HG02571 (cell line): Measurements from ENCODE around the gene FAXDC2.
"Not testable (repeated sequence)": the region's sequence is repeated elsewhere in the genome, so short reads cannot be mapped to it uniquely, and the experiment has no call there.

Source experiments
- ATAC-seq: cut with Tn5 transposase; IDR thresholded peaks from one replicate; pipeline ENCODE4 v1.9.1; 2021; ENCODE audit warnings: mild to moderate bottlenecking, moderate library complexity; ENCODE audit not compliant: unreplicated experiment

The FAXDC2 gene

DNA sequence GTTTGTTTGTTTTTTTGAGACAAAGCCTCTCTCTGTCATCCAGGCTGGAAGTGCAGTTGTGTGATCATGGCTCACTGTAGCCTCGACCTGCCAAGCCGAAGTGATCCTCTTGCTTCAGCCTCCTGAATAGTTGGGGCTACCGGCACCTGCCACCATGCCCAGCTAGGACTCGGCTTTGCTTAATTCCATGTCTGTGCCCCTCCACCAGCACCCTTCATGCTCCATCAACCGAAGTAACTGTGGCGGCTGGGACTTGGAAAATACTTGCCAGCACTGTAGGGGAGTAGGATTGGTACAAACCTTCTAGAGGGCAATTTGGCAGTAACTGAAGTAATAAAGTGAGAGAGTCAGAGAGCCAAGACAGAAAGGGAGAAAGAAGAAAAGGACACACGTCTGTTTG, 19.0 kb downstream of the FAXDC2 start:
- ATAC-seq, result no peak

DNA sequence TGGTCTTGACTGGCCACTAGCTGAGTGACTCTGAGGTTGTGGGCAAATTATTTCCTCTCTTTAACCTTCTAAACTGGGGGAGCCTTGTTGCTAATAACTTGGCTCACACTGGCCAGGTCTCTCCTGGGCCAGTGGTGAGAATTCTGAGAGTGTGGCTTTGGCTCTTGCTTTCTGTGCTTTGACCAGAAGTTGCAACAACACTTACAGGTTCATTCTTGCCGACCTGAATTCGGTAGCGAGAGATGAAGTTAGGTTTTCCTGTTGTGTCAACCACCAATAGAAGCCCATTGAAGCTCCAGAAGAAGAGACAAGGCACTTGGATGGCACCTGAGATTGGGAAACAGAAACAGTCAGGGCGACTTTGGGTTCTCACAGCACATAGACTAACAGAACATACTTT, 19.8 kb downstream of the FAXDC2 start:
- ATAC-seq, result no peak

- ATAC-seq, result no peak
These were observed 20.2 kb downstream of the FAXDC2 start for GRCh38 chr5:154830219-154830595.

DNA sequence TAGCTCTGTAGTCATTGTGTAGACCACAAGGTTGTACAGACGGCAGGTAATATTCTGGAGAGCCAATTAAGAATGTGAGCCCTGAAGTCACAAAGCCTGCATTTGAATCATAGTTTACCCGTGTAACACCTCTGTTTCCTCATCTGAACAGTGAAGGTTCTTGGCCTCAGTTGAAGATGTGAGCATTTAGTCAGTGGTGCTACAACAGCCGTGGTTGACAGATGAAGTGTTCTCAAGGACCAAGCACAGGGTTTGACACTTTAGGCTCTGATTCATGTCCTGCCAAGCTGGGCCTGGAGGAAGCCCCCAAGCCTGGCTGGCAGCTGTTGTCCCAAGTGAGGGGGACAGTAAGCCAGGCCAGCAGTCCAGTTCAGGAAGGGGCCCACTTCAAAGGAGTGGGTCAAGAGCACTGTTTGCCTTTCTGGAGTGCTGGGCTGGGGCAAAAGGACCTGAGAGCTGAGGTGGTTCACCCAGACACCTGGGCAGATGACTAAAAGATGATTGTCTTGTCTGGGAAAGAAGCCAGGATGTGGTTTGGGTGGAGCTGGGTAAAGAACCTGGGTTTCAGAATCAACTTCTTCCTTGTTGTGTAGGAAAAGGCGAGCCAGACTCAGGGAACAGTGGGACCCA, 20.7 kb downstream of the FAXDC2 start:
- no peak for ATAC-seq

GRCh38 chr5:154829181-154829588, 21.2 kb downstream of the FAXDC2 start:
- no peak for ATAC-seq

GRCh38 chr5:154824070-154824469, 26.3 kb downstream of the FAXDC2 start:
- ATAC-seq, result no peak

GRCh38 chr5:154823605-154824004, 26.8 kb downstream of the FAXDC2 start:
- no peak for ATAC-seq

DNA sequence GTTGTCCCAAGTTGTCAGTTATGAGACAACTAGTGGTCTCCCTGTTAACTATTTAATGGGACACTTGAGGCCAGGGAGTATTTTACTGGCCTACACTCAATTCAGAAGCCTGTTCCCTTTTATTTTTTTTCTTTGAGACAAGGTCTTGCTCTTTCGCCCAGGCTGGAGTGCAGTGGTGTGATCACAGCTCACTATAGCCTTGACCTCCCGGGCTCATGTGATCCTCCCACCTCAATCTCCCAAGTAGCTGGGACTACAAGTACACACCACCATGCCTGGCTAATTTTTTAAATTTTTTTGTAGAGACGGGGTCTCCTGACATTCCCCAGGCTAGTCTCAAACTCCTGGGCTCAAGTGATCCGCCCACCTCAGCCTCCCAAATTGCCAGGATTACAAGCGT, 27.5 kb downstream of the FAXDC2 start:
- not testable (repeated sequence) for ATAC-seq

- ATAC-seq, result no peak
These were observed 30.0 kb downstream of the FAXDC2 start for GRCh38 chr5:154820383-154820782.

- ATAC-seq, result no peak
These were observed 30.9 kb downstream of the FAXDC2 start for GRCh38 chr5:154819546-154819945.

DNA sequence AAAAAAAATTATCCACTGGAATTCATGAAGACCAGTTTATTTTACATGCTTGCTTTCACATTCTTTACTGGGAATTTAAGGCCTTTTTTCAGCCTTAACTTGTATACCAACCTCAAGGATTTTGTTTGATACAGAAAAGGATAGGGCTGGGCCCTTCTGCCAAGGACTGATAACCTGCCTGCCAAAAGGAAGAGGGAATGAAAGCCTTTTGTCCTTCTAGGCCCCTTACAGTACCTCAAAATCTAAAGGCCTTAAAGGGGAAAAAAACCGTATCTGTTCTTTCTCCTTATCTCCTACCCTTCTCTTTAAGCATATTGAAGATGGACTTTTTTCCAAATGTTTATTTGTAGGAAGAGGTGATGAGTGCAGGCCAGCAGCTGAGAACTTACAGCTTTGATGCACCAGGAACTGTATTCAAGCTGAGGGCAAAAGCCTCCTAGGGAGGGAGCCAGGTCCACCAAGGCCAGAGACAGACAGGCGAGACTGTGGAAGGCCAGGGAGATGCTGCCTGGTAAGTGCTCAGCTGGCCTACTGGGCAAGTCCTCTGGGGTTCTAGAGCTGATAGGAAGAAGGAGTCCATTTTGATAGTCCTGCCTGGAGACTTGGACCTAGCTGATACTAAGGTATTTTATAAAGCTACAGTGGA, 31.8 kb downstream of the FAXDC2 start:
- ATAC-seq, result no peak

DNA sequence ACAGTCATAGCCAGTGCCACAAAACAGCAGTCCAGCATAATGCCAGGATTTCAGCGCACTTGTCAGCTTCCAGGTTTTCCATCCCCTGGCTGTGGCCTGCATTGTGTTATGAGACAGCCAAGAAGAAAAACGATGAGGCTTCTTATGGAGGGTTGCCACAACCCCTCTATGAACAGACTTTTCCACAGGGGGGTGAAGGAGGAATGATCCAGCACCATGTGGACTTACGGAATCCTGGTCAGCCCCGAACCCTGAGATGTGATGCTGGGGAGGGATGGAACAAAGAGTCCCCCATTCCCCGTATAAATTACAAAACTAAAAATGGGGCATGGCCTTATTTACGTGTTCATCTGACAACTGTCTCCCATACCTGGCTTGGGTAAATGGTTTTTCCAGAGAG, 32.6 kb downstream of the FAXDC2 start:
- ATAC-seq, result no peak

DNA sequence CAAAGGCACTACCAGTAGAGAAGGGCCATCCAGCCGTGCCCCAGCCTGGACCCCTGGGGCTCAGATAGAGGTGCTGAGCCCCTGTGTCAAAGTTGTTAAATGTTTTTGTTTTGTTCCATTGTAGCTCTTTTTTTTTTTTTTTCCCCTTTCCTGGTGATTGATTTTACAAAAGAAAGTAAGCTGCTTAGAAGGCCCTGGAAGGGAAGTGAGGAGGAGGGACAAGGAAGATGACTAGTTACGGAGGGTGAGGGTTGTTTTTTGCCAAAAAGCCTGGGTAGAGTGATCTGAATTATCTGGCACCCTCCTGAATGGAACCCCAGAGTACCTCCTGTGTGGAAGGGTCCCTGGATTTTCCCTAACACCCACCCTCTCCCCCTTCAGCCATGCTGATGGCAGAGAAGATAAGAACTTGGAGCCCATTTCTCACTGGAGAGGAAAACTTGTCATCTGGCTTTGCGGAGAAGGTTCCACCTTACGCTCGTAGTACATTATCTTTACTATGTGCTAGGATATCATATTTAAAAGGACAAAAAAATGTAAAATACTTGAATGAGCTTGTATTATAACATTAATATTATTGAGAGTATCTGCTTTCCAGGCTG, 33.4 kb downstream of the FAXDC2 start:
- ATAC-seq, result no peak

DNA sequence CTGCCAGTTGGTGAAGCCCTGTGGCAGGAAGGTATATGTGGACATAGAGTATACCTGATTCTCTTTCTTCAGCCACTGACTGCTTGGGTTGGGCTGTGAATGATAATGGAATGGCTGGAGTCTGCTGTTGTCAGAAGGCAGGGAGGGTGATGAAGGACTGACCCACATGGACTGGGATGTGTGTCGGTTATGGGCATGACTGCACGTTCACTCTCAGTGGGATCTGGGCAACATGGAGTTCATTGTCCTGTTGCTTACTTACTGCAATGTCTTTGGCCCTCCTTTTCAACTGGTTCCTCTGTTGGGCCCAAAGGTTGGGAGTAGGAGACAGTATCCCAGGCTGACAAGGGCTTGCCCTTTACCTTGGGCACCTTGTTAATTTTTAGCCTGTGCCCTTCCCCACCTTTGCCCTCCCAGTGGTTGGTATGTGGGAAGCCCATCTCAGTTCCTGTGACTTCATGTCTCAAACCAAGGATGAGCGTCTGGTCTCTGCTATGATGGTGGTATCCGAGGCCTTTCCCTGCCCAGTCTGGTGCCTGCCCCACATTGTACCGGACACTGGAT, 34.6 kb downstream of the FAXDC2 start:
- no peak for ATAC-seq

GRCh38 chr5:154815025-154815424, 35.4 kb downstream of the FAXDC2 start:
- no peak for ATAC-seq

DNA sequence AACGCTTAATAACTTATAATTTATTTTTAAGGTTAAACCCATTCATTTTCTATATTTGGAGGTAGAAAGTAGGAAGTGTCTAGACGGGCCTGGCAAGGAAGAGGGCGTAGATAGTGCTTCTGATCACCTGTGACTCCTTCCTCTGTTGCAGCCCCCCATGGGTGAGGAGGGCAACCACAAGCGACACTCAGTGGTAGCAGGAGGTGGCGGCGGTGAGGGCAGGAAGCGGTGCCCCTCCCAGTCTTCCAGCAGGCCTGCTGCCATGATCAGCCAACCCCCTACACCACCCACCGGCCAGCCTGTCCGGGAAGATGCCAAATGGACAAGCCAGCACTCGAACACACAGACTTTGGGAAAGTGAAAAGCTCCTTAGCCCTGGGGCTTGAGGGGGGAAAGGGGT, 36.7 kb downstream of the FAXDC2 start:
- ATAC-seq, result no peak

DNA sequence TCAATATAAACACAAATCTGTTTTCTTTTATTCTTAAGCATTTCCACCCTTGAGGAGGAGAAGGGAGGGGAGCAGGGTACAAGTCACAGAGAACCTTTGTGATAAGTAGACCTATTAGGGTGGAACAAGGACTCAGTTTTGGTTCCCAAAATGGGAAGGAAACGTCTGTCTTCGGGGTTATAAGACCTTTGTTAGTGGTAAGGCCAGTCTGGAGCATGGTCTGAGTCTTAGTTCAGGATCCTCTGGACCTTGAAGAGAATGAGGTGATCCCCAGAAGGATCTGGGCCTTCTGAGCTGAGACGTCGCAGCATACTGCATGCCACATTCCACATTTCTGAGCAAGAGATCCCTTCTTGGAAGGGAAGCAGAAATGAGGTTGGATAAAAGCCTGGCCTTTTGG, 37.2 kb downstream of the FAXDC2 start:
- ATAC-seq, result no peak

GRCh38 chr5:154811653-154812465, 38.5 kb downstream of the FAXDC2 start:
- ATAC-seq, result no peak

GRCh38 chr5:154811239-154811638, 39.2 kb downstream of the FAXDC2 start:
- ATAC-seq, result no peak

DNA sequence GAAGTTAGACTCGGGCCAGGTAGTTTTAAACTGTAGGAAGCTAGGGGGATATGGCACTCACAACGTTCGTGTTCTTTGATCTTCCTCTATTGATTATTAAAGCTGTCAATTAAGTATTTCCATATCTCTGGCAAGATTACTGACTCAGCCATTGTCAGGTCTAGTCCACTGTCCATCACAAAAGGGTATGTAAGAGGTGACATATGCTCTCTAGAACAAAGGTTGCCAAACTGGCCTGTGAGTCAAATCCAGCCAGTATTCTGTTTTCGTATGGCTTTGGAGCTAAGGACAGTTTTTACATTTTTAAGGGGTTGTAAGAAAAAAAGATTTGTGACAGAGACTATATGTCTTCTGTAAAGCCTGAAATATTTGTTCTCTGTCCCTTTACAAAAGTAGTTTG, 44.2 kb downstream of the FAXDC2 start:
- ATAC-seq, result no peak

DNA sequence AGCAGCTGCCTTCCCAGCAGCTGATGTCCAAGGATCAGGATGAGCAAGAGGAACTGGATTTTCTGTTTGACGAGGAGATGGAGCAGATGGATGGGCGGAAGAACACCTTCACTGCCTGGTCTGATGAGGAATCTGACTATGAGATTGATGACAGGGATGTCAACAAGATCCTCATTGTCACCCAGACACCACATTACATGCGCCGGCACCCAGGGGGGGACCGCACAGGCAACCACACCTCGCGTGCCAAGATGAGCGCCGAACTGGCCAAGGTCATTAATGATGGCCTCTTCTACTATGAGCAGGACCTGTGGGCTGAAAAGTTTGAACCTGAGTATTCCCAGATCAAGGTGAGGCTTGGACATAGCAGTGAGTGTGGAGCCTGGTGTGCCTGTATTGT, 48.4 kb downstream of the FAXDC2 start:
- ATAC-seq, result no peak
